OCI-LY1 (cell line): Measurements from ENCODE around the gene MEIOC.

Experiments used
- CTCF ChIP-seq: fragments of 200-600 bp; sonication (generic), shearing (Covaris generic); IDR thresholded peaks from 2 replicates; pipeline ENCODE4 v1.5.1; 2017; ENCODE audit warnings: mild to moderate bottlenecking, antibody characterized with exemption, low read length, moderate library complexity, mixed read lengths
- EZH2 ChIP-seq: fragments of 200-600 bp; sonication (generic), shearing (Covaris generic); IDR thresholded peaks from 2 replicates; pipeline ENCODE4 v1.8.0; 2017; ENCODE audit warnings: borderline replicate concordance, mixed run types, mild to moderate bottlenecking, antibody characterized with exemption, low read length, moderate library complexity, mixed read lengths

DNA sequence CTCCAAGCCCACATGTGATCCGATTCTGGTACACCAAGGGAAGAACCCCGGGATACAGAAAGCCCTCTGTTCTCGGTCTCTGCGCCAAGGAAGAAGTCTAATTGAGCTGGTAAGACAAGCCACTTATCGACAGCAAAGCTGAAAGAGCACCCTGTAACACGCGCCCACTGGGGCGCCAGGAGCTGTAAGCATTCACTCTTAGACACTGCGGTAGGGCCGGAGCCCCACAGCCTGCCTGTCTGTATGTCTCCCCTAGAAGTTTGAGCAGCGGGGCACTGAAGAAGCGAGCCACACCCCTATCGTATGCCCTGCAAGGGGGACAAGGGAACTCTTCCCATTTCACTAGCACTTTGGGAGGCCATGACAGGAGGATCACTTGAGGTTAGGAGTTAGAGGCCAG lies 27.0 kb upstream of the MEIOC start:
- no peak for TF ChIP-seq CTCF
- TF ChIP-seq EZH2 = no peak
